Stimulated activated CD8-positive, alpha-beta memory T cell treated with anti-CD3 and anti-CD28 coated beads, Interleukin-2, amount 100 ng/mL, for 48 hours (primary cell): ENCODE data around the gene PLCD1.
"Not testable (repeated sequence)": the region's sequence is repeated elsewhere in the genome, so short reads cannot be mapped to it uniquely, and the experiment has no call there.

Experiments used
- DNase-seq, 2 donors: peaks; one replicate each; pipeline ENCODE4 v3.0.0-alpha.2; 2020; ENCODE audit warnings: low read depth in 2 of 2

PLCD1 gene

GRCh38 chr3:38000242-38000916 lies 29.1 kb downstream of the PLCD1 start:
- no peak for DNase-seq

GRCh38 chr3:37999836-38000235 lies 29.6 kb downstream of the PLCD1 start:
- DNase-seq = no peak

DNA sequence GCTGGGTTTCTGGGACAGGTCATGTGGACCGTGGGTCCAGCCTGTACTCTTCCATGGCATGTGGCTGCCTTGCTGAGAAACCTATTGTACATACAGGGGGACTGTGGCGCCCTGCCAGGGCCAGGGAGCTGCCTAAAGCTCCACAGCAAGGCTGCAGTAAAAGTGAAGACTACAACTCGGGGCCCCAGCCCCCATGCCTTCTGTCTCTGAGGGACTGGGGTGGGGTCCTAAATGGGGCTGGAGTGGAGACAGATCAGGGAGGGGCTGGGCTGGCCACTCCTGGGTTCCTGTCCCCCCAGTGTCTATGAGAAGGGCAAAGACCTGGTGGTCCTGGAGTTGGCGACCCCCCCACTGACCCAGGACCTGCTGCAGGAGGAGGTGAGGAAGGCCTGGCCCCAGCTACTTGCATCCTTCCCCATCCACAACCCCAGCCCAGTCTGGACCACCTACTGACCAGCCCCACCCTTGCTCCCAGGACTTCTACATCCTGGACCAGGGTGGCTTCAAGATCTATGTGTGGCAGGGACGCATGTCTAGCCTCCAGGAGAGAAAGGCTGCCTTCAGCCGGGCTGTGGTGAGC lies 31.6 kb downstream of the PLCD1 start:
- no peak for DNase-seq

DNA sequence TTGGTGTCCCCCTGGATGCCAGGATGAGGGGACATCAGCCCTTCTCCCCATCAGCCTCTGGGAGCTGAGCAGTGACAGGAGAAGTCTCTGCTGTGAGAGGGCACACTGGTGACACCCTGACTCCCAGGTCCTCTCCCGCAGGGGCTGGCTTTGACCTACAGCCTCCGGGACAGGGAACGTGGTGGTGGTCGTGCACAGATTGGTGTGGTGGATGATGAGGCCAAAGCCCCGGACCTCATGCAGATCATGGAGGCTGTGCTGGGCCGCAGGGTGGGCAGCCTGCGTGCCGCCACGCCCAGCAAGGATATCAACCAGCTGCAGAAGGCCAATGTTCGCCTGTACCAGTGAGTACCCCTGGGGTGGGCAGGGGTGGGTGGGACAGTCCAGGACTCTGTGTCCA lies 32.1 kb downstream of the PLCD1 start:
- no peak for DNase-seq

GRCh38 chr3:37996785-37997301 lies 32.6 kb downstream of the PLCD1 start:
- peak; percentile 56 to 80 for DNase-seq

DNA sequence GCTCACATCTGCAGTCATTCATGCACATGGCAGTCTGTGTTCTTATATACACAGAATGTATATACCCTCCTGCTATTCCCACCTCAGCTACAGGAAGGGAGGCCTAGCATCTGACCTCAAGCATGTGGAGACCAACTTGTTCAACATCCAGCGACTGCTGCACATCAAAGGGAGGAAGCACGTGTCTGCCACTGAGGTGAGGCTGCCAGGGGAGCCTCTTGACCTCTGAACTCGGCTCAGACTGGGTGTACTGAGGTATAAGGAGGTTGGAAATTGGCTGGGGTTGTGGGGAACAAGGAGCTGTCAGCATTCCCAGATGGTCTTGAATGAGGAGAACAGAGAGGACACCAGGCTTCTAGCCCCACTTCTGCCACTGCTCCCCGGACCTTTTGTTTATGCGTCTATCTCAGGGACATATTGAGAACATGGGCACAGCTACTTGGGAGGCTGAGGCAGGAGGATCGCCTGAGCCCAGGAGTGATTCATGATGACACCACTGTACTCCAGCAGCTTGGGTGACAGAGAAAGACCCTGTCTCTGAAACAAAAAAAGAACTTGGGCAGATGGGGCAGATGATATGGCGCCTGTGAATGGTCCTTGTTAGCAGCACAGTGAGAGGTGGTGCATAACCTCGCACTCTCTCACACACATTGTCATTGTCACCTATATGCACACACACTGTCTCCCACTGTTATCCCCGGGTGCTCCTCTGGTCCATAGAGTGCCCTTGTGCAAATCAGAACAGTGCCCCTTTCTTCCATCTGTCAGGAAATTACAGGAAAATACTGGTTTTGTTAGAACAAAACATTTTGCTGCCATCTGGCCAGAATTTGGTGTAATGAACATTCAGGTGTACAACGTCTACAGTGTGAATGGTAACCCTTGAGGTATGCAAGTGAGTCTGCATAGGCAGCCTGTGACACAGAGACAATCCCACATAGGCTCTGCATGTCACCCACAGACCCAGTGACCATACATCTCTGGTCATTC lies 33.5 kb downstream of the PLCD1 start:
- no peak for DNase-seq

GRCh38 chr3:37994639-37994972 lies 34.8 kb downstream of the PLCD1 start:
- DNase-seq = no peak

- DNase-seq = peak; percentile 64 to 66
Measured at GRCh38 chr3:37993820-37994638, 35.4 kb downstream of the PLCD1 start.

DNA sequence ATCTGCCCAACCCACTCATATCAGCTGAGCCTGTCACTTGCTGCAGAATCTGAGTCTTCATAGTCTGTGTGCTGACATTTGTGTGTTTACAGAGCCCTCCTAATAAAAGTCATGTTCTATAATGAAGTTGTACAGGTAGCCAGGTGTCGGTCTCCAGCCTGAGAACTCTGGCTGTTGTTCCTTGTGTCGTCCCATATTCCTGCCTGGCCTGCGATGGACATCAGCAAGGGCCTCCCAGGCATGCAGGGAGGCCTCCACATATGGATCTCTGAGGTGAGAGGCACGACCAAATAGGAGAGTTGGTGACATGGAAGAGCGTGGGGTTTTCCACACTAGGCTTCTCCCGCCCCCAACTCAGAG lies 36.0 kb downstream of the PLCD1 start:
- DNase-seq = no peak

- no peak for DNase-seq
Measured at GRCh38 chr3:37993067-37993455, 36.4 kb downstream of the PLCD1 start.

DNA sequence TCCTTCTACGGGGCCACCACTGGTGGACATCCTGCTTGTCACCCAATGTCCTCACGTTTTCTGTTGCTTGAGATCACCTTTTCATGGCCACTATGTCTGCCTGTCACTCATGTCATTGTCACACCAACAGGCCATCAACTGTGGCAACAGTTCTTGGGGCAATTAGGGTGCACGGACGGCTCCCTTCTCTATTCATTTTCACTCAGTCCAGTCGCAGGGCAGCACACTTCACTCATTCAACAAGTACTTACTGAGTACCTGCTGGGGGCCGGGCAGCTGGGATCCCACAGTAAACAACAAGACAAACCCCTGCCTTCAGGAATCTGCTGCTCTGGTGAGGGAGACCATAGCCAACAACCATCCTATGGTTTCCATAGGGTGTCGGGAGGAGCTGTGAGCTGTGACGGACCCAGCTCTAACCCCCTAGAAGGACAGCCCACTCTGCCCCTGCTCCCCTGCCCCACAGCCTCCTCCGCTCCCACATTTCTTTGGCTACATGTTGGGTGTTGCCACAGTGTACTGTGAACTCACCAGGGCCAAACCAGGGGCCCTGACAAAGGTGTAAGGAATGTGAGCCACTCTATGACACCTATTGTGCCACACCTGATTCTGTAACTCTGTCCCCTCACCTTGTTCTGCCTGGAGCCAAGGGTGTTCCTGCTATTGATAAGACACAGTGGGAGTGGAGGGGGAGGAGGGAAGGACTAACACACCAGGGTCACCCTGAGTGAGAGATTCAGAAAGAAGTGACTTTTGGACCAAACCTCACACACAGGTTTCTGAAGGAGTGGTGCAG lies 37.0 kb downstream of the PLCD1 start:
- no peak for DNase-seq

- DNase-seq = no peak
Measured at GRCh38 chr3:37991823-37992222, 37.6 kb downstream of the PLCD1 start.

DNA sequence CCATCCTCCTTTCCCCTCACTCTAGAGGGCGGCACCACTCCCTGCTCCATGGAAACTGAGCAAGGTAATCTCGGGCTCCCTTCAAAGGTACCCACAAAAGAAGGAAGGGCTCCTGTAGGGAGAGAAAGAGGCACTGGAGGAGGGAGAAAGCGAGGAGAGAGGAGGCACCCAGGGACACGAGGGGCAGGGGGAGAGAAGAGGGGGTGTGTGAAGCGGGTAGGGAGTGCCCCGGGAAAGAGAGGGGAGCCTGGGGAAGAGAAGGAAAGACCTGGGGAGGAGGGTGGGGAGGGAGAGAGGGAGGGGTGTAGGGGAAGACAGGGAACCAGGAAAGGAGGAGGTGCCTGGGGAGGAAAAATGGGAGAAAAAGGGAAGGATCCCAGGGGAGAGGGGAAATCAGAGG lies 38.3 kb downstream of the PLCD1 start:
- DNase-seq = no peak

GRCh38 chr3:37990527-37990926 lies 38.9 kb downstream of the PLCD1 start, which contains the start of gene VILL:
VILL (plus strand) TSS chr3:37990786; CDS start chr3:37993673, 2,887 bp downstream.
- DNase-seq = no peak

DNA sequence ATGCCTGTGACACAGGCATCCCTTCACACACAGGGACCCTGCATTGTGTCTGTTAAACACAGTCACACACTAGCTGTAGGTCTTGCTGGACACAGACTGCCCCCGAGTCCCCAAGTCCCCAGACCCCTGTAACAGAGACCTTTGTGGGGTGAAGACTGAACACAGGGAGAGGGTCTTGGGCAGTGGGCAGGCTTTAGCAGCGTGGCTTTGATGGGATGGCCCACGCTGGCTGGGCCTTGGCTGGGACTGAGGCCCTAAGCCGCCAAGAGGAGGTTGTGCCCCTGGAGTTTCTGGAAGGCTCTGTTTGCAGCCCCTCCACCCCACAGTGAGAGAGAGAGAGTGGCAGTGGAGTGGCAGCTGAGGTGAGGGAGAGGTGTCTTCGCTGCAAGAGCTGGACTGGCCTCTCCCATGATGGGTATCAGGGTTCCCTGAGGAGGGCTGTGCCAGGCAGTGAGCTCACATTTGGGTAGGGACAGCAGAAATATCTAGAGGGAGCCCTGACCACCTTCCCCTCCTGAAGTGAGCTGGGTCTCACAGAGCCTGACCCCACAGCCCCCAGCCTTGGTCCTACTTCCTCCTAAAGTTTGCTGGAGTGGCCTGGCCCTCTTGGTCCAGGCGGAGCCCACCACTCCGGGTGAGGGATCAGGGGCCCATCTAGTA lies 39.5 kb downstream of the PLCD1 start:
- DNase-seq = no peak

DNA sequence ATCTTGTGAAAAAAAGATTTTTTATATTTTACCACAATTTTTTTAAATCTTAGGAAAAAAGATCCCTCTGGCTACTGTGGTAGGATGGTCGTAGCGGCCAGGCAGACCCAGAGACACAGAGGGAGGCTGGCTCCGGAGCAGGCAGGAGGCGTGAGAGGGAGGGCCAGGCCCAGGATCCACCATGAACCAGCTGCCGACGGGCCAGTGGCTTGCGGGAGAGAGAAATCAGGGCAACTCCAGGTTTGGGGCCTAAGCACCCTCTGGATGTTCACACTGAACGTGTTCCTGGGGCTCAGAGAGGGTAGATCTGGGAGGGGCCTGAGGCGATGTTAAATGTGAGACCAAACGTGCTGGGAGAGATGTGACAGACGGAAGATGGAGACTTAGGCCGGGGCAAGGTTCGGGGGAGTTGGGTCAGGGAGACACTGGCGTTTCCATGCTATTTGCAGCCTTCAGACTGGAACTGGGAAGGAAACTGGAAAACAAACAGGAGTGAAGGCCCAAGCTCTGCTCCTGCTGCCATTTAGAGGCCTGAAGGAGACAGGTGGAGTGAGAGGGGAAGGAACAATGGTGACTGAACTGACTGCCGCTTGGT lies 40.4 kb downstream of the PLCD1 start:
- DNase-seq = no peak

GRCh38 chr3:37988376-37988775 lies 41.1 kb downstream of the PLCD1 start:
- DNase-seq = not testable (repeated sequence)

- DNase-seq = no peak
Measured at GRCh38 chr3:37987751-37988179, 41.7 kb downstream of the PLCD1 start.

GRCh38 chr3:37987315-37987697 lies 42.1 kb downstream of the PLCD1 start:
- DNase-seq = no peak
